DND-41 (cell line): Measurements from ENCODE around the gene CPNE4.

Experiments used
- ATAC-seq: fragments of 200-7000 bp; cut with Tn5 transposase; 3 replicates; pipeline ENCODE4 v1.9.1; 2021; ENCODE audit warnings: low read depth; ENCODE audit not compliant: insufficient read depth
- DNase-seq: peaks from one replicate; pipeline ENCODE4 v3.0.0-alpha.2; 2020
- H2AFZ ChIP-seq: 2 replicates; pipeline ENCODE4 v1.6.0; 2012; ENCODE audit warnings: low read depth, low read length
- H3K27ac ChIP-seq: 2 replicates; pipeline ENCODE4 v1.5.1; 2012; ENCODE audit warnings: low read length, inconsistent platforms
- H3K27me3 ChIP-seq: fragments of 200-600 bp; sonication (generic); 2 replicates; pipeline ENCODE4 v1.6.0; 2012; ENCODE audit warnings: low read length, mild to moderate bottlenecking, inconsistent platforms; ENCODE audit not compliant: insufficient read depth, poor library complexity
- H3K36me3 ChIP-seq: 2 replicates; pipeline ENCODE4 v1.5.1; 2012; ENCODE audit warnings: low read length, inconsistent platforms; ENCODE audit not compliant: insufficient read depth
- H3K4me1 ChIP-seq: 2 replicates; pipeline ENCODE4 v1.5.1; 2012; ENCODE audit warnings: mild to moderate bottlenecking, low read length; ENCODE audit not compliant: insufficient read depth
- H3K4me2 ChIP-seq: 2 replicates; pipeline ENCODE4 v1.6.0; 2012; ENCODE audit warnings: mild to moderate bottlenecking, moderate library complexity, low read length, inconsistent platforms; ENCODE audit not compliant: insufficient read depth
- H3K4me3 ChIP-seq, 2 experiments: fragments of 200-600 bp in 1 of 2; shearing (Covaris generic) in 1 of 2; 2 replicates each; pipeline ENCODE4 v1.5.1; 2012 to 2016; ENCODE audit warnings: inconsistent platforms in 2 of 2, low read length in 2 of 2, mild to moderate bottlenecking in 2 of 2, low read depth in 1 of 2, moderate library complexity in 1 of 2
- H3K79me2 ChIP-seq: 2 replicates; pipeline ENCODE4 v1.6.0; 2012; ENCODE audit warnings: low read length, inconsistent platforms; ENCODE audit not compliant: insufficient read depth
- H3K9ac ChIP-seq: 2 replicates; pipeline ENCODE4 v1.6.0; 2012; ENCODE audit warnings: low read depth, mild to moderate bottlenecking, inconsistent platforms, low read length, moderate library complexity
- H3K9me3 ChIP-seq: 2 replicates; pipeline ENCODE4 v1.5.1; 2012; ENCODE audit warnings: low read length, moderate library complexity, mild to moderate bottlenecking, inconsistent platforms; ENCODE audit not compliant: insufficient read depth, severe bottlenecking
- H4K20me1 ChIP-seq: 2 replicates; pipeline ENCODE4 v1.6.0; 2012; ENCODE audit warnings: low read length; ENCODE audit not compliant: insufficient read depth
- EZH2 ChIP-seq: IDR thresholded peaks from 3 replicates; pipeline ENCODE4 v1.6.1; 2012; ENCODE audit warnings: borderline replicate concordance, low read depth, mild to moderate bottlenecking, moderate library complexity, low read length, inconsistent platforms; ENCODE audit not compliant: severe bottlenecking
- TF ChIP-seq, protein P1 (sequence below): IDR thresholded peaks from 2 replicates; pipeline ENCODE4 v1.5.1; 2012; ENCODE audit warnings: borderline replicate concordance, low read length, moderate library complexity, mild to moderate bottlenecking; ENCODE audit not compliant: poor library complexity, severe bottlenecking; ENCODE audit errors: extremely low read depth

The CPNE4 gene

DNA sequence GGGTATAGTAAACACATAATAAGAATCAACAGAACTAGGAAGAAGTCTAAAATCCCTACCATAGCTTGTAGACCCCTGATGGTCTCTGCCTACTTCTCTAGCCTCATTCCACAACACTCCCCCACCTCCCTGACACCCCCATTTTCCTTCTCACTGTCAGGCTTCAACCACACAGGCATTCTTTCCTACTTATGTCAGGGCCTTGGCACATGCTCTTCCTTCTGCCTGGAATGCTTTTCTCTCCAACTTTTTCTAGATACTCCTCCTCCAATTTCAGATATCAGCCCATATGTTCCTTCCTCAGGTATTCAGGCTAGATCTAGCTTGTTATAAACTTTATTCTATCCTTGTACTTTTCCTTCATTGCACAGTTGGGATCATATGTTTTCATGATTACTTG, 426.1 kb downstream of the CPNE4 start:
- Histone ChIP-seq H3K27me3 (peaks cover 18% of the 10 kb centered on the region), H3K79me2 (no peaks in the 10 kb centered on the region), H3K9me3 (no peaks in the 10 kb centered on the region), H3K4me2 (no peak overlapping the region), H4K20me1 (no peaks in the 10 kb centered on the region), H3K36me3 (no peaks in the 10 kb centered on the region), H3K4me3 (no peak overlapping the region), H3K27ac (no peak overlapping the region), H3K4me1 (no peaks in the 10 kb centered on the region), H2AFZ (no peak overlapping the region), H3K9ac (no peak overlapping the region)
- TF ChIP-seq, protein P1, sequence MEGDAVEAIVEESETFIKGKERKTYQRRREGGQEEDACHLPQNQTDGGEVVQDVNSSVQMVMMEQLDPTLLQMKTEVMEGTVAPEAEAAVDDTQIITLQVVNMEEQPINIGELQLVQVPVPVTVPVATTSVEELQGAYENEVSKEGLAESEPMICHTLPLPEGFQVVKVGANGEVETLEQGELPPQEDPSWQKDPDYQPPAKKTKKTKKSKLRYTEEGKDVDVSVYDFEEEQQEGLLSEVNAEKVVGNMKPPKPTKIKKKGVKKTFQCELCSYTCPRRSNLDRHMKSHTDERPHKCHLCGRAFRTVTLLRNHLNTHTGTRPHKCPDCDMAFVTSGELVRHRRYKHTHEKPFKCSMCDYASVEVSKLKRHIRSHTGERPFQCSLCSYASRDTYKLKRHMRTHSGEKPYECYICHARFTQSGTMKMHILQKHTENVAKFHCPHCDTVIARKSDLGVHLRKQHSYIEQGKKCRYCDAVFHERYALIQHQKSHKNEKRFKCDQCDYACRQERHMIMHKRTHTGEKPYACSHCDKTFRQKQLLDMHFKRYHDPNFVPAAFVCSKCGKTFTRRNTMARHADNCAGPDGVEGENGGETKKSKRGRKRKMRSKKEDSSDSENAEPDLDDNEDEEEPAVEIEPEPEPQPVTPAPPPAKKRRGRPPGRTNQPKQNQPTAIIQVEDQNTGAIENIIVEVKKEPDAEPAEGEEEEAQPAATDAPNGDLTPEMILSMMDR, result no peak
- no peak for TF ChIP-seq EZH2
- ATAC-seq (no peak), DNase-seq (no peak)

DNA sequence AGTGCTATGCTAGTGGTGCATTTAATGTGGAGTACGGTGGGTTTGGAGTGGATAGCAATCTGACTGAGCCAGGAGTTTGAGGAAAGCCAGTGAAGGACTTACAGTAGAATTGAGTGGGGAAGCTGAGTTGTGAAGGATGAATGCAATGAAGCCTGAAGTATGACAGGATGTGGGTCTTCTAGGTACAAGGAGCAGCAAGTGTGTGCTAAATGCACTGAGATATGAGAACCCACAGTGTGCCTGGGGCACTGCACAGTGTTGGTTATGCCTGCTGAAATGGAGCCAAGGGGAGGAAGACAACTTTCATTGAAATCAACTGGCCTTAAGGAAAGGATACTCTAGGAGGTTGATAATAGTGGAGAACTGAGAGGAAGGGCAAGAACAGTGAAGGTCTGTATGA, 426.5 kb downstream of the CPNE4 start:
- H2AFZ ChIP-seq, result no peak overlapping the region
- peak; percentile 3 for DNase-seq

DNA sequence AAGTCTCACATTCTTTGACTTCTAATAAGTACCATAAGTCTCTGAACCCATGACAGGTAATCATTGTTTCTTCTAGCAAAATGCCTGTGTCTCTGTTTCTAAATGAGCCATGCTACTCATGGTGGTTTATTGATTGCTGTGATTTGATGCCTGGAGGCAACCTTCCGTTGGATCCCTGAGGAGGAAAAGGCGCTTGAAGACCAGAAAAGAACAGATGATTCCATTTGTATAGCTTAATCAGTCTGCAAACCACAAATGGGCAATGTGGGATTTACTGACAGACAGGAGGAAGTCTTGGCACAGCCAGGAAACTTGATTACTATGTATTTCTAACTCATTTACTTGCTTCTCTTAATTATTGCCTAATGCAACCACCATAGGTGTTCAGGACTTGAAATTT, 428.9 kb downstream of the CPNE4 start:
- H2AFZ ChIP-seq, result no peak overlapping the region
- no peaks in the 10 kb centered on the region for H3K4me1 ChIP-seq
- no peaks in the 10 kb centered on the region for H3K79me2 ChIP-seq
- no peaks in the 10 kb centered on the region for H4K20me1 ChIP-seq
- H3K4me2 ChIP-seq, result no peak overlapping the region
- DNase-seq (no peak), ATAC-seq (no peak)
- no peaks in the 10 kb centered on the region for H3K9me3 ChIP-seq
- H3K9ac ChIP-seq, result no peak overlapping the region
- H3K27ac ChIP-seq, result no peak overlapping the region
- TF ChIP-seq EZH2, result no peak
- TF ChIP-seq, protein P1, result no peak
- no peaks in the 10 kb centered on the region for H3K36me3 ChIP-seq
- peaks cover 18% of the 10 kb centered on the region for H3K27me3 ChIP-seq
- H3K4me3 ChIP-seq, result no peak overlapping the region

More for the DNA sequence above, 426.5 kb downstream of the CPNE4 start:
- no peaks in the 10 kb centered on the region for H3K36me3 ChIP-seq
- no peaks in the 10 kb centered on the region for H3K4me1 ChIP-seq
- no peak overlapping the region for H3K4me3 ChIP-seq
- H4K20me1 ChIP-seq, result no peaks in the 10 kb centered on the region
- no peak overlapping the region for H3K4me2 ChIP-seq
- no peak overlapping the region for H3K27ac ChIP-seq
- TF ChIP-seq, protein P1, result no peak
- TF ChIP-seq EZH2, result no peak
- no peaks in the 10 kb centered on the region for H3K79me2 ChIP-seq
- H3K9ac ChIP-seq, result no peak overlapping the region
- no peaks in the 10 kb centered on the region for H3K9me3 ChIP-seq
- peak; percentile 53; the same call in 1 of the 3 replicates for ATAC-seq
- peaks cover 18% of the 10 kb centered on the region for H3K27me3 ChIP-seq
